SK-N-SH (cell line): ENCODE measurements around the gene NT5C1B. TPM values are rescaled to one million over a fixed set of nuclear protein-coding genes. Genes with fewer than 3 reads are reported as not detected.

Experiments
- CTCF ChIA-PET: fragments of 300-600, 350-600 bp; formaldehyde crosslinking; extraction: SDS; loops from one replicate; lab custom pipeline; 2021; lab: Yijun Ruan, JAX
- POLR2A ChIA-PET: fragments of 350-600 bp; sonication (Branson Sonifier 250); formaldehyde crosslinking; extraction: SDS; loops from one replicate; lab custom pipeline; 2020; ENCODE audit warnings: antibody characterized with exemption, inconsistent platforms; lab: Yijun Ruan, JAX
- DNase-seq: peaks from one replicate; pipeline ENCODE4 v3.0.0; 2012
- H2AFZ ChIP-seq: fragments of 200-600 bp; sonication (generic); 2 replicates; pipeline ENCODE4 v1.8.1; 2016; ENCODE audit warnings: antibody characterized with exemption, mild to moderate bottlenecking, low read depth
- H3F3A ChIP-seq: fragments of 200-600 bp; sonication (generic); replicated peaks from 2 replicates; pipeline ENCODE3; 2016; ENCODE audit warnings: antibody characterized with exemption, mild to moderate bottlenecking; ENCODE audit not compliant: insufficient read depth
- H3K27ac ChIP-seq, 2 experiments: fragments of 200-500 bp in 1 of 2; fragments of 200-600 bp in 1 of 2; sonication (Bioruptor generic) in 1 of 2; sonication (generic), shearing (Covaris generic) in 1 of 2; 2 replicates each; pipeline versions ENCODE4 v1.5.1 to v1.6.1; 2014 to 2016; ENCODE audit warnings: low read depth in 2 of 2, inconsistent platforms in 1 of 2, low read length in 1 of 2, mild to moderate bottlenecking in 1 of 2, mixed read lengths in 1 of 2
- H3K27me3 ChIP-seq: fragments of 200-600 bp; sonication (generic), shearing (Covaris generic); 2 replicates; pipeline ENCODE4 v1.6.1; 2016; ENCODE audit warnings: mixed run types; ENCODE audit not compliant: insufficient read depth
- H3K36me3 ChIP-seq, 2 experiments: fragments of 200-500 bp in 1 of 2; fragments of 200-600 bp in 1 of 2; sonication (Bioruptor generic) in 1 of 2; sonication (generic) in 1 of 2; replicated peaks in 1 of 2; 2 replicates each; pipeline versions ENCODE3 to v1.5.1; 2014 to 2016; ENCODE audit warnings: low read length in 1 of 2, mild to moderate bottlenecking in 1 of 2; ENCODE audit not compliant: insufficient read depth in 2 of 2, control insufficient read depth in 1 of 2
- H3K4me1 ChIP-seq, 2 experiments: fragments of 200-500 bp in 1 of 2; fragments of 200-600 bp in 1 of 2; sonication (Bioruptor generic) in 1 of 2; sonication (generic), shearing (Covaris generic) in 1 of 2; 2 replicates each; pipeline versions ENCODE4 v1.5.1 to v1.6.1; 2014 to 2016; ENCODE audit warnings: low read depth in 1 of 2, low read length in 1 of 2, mixed run types in 1 of 2; ENCODE audit not compliant: insufficient read depth in 2 of 2, control insufficient read depth in 1 of 2
- H3K4me2 ChIP-seq: fragments of 200-600 bp; sonication (generic), shearing (Covaris generic); 2 replicates; pipeline ENCODE4 v1.6.1; 2017; ENCODE audit warnings: mixed run types
- H3K4me3 ChIP-seq, 2 experiments: fragments of 200-500 bp in 1 of 2; fragments of 200-600 bp in 1 of 2; sonication (Bioruptor generic) in 1 of 2; sonication (generic), shearing (Covaris generic) in 1 of 2; 2 replicates each; pipeline versions ENCODE4 v1.5.1 to v1.8.1; 2014 to 2016; ENCODE audit warnings: low read depth in 2 of 2, inconsistent platforms in 1 of 2, low read length in 1 of 2, mild to moderate bottlenecking in 1 of 2, mixed read lengths in 1 of 2, moderate library complexity in 1 of 2
- H3K79me2 ChIP-seq: fragments of 200-600 bp; sonication (generic); 2 replicates; pipeline ENCODE4 v1.8.1; 2017; ENCODE audit warnings: mild to moderate bottlenecking; ENCODE audit not compliant: insufficient read depth
- H3K9ac ChIP-seq: fragments of 200-600 bp; sonication (generic); 2 replicates; pipeline ENCODE4 v1.6.1; 2017; ENCODE audit warnings: mixed run types
- H3K9me2 ChIP-seq: fragments of 200-600 bp; sonication (generic); 2 replicates; pipeline ENCODE4 v1.6.1; 2017; ENCODE audit warnings: mixed run types
- H3K9me3 ChIP-seq: fragments of 200-600 bp; sonication (generic); 2 replicates; pipeline ENCODE4 v1.6.1; 2017; ENCODE audit warnings: mixed run types, mild to moderate bottlenecking, moderate library complexity
- H4K20me1 ChIP-seq: fragments of 200-600 bp; sonication (generic); 2 replicates; pipeline ENCODE4 v1.6.1; 2017; ENCODE audit warnings: mild to moderate bottlenecking, mixed run types; ENCODE audit not compliant: insufficient read depth
- EP300 ChIP-seq, 2 experiments: IDR thresholded peaks; 2 replicates each; pipeline versions ENCODE4 v1.4.0 to v1.6.1; 2012; ENCODE audit warnings: borderline replicate concordance in 1 of 2, low read depth in 1 of 2, low read length in 1 of 2
- FOXJ3 ChIP-seq: sonication (generic); formaldehyde crosslinking; IDR thresholded peaks from 2 replicates; pipeline ENCODE4 v1.5.1; 2020; ENCODE audit warnings: mild to moderate bottlenecking, missing genetic modification reagents
- NFIC ChIP-seq: IDR thresholded peaks from 2 replicates; pipeline ENCODE4 v1.4.0; 2012; ENCODE audit warnings: borderline replicate concordance
- TCF12 ChIP-seq: IDR thresholded peaks from 2 replicates; pipeline ENCODE4 v1.4.0; 2012
- TEAD4 ChIP-seq: IDR thresholded peaks from 2 replicates; pipeline ENCODE4 v1.4.0; 2012; ENCODE audit warnings: mild to moderate bottlenecking, borderline replicate concordance; ENCODE audit not compliant: insufficient read depth
- WGBS: methylation state at CpG from one replicate; pipeline ENCODE4 v1.1.6; 2017; ENCODE audit warnings: low lambda C conversion rate; 5-methylcytosine and 5-hydroxymethylcytosine counted together
- polyA plus RNA-seq, 3 experiments: library from polyadenylated mRNA; depleted of rRNA; stranded (reverse); fragments of >200 nt; gene quantifications; 2 replicates each; pipeline ENCODE4 v1.2.3, GENCODE V29; 2012
- TF ChIP-seq, protein P1 (sequence below): IDR thresholded peaks from 2 replicates; pipeline ENCODE4 v1.6.1; 2012; ENCODE audit warnings: mild to moderate bottlenecking, low read depth, low read length, moderate library complexity
- TF ChIP-seq, protein P2 (sequence below): IDR thresholded peaks from 2 replicates; pipeline ENCODE4; 2012

The NT5C1B gene
- polyA plus RNA-seq, 1 of the 3 experiments (the other 2 are of a cell fraction), result not detected

DNA sequence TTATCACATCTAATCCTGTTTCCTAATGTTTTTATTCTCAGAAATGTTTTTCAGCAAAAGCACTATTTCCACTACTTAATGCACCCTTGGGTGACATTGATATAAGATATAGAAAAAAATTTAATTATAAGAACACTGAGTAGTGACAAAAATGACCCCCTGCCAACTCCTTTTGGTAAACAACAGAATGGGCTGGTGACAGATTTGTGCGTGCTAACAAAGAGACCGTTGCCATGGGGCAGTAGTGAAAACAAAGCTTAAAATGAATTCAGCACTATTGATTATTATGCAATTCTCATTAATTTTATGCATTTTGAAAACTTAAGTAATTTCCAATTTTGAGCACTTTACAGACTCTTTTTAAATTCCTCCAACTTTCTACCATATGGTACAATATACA is 62.0 kb downstream of the NT5C1B start:
- Histone ChIP-seq H3K4me3 (no peak overlapping the region), H3K4me1 (peaks cover 4 to 10% of the 10 kb centered on the region in 2 experiments; a peak in 3 of 4 replicates), H2AFZ (no peak overlapping the region; the same call in 1 of the 2 replicates), H3K36me3 (no peaks in the 10 kb centered on the region), H3K79me2 (no peaks in the 10 kb centered on the region), H3K9me3 (no peaks in the 10 kb centered on the region), H4K20me1 (no peaks in the 10 kb centered on the region), H3K4me2 (no peak overlapping the region), H3K27me3 (no peaks in the 10 kb centered on the region), H3F3A (no peaks in the 10 kb centered on the region), H3K9me2 (no peaks in the 10 kb centered on the region), H3K27ac (no peak overlapping the region), H3K9ac (no peak overlapping the region)
- ChIA-PET POLR2A (no interaction called here), CTCF (interaction anchor here (1.1 to 1.4 kb wide), 2 partner anchors 161 to 823 kb away, joined by 3 to 4 read pairs; no protein-coding TSS in a partner anchor)
- no peak for DNase-seq
- 91% methylated on average over 2 of the region's 2 CpGs for WGBS
- TF ChIP-seq TCF12 (no peak), NFIC (no peak), TEAD4 (no peak), FOXJ3 (CRISPR knock-in tag) (no peak)
- TF ChIP-seq, protein P1, sequence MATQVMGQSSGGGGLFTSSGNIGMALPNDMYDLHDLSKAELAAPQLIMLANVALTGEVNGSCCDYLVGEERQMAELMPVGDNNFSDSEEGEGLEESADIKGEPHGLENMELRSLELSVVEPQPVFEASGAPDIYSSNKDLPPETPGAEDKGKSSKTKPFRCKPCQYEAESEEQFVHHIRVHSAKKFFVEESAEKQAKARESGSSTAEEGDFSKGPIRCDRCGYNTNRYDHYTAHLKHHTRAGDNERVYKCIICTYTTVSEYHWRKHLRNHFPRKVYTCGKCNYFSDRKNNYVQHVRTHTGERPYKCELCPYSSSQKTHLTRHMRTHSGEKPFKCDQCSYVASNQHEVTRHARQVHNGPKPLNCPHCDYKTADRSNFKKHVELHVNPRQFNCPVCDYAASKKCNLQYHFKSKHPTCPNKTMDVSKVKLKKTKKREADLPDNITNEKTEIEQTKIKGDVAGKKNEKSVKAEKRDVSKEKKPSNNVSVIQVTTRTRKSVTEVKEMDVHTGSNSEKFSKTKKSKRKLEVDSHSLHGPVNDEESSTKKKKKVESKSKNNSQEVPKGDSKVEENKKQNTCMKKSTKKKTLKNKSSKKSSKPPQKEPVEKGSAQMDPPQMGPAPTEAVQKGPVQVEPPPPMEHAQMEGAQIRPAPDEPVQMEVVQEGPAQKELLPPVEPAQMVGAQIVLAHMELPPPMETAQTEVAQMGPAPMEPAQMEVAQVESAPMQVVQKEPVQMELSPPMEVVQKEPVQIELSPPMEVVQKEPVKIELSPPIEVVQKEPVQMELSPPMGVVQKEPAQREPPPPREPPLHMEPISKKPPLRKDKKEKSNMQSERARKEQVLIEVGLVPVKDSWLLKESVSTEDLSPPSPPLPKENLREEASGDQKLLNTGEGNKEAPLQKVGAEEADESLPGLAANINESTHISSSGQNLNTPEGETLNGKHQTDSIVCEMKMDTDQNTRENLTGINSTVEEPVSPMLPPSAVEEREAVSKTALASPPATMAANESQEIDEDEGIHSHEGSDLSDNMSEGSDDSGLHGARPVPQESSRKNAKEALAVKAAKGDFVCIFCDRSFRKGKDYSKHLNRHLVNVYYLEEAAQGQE, result no peak
- TF ChIP-seq, protein P2, sequence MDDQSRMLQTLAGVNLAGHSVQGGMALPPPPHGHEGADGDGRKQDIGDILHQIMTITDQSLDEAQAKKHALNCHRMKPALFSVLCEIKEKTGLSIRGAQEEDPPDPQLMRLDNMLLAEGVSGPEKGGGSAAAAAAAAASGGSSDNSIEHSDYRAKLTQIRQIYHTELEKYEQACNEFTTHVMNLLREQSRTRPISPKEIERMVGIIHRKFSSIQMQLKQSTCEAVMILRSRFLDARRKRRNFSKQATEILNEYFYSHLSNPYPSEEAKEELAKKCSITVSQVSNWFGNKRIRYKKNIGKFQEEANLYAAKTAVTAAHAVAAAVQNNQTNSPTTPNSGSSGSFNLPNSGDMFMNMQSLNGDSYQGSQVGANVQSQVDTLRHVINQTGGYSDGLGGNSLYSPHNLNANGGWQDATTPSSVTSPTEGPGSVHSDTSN, result no peak

DNA sequence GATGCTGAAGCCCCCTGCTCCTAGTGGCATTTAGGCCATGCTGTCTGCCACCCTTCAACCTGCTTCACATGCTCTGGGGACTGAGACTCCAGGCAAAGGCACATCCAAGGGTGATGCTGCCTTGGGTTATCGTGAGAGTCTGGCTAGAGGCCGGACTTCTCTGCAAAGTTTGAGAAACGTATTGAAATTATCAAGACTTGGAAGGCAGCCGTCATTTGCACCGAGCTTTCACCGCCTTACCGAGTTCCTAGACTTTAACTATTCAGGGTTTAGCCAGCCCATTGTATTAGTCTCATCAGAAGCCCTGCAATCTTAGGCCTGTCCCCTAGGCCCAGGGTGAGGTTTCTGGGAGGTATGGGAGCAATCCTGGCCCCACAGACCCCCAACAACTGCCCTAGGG is 62.9 kb downstream of the NT5C1B start:
- ChIA-PET CTCF (interaction anchor here (1.3 to 1.6 kb wide), 3 partner anchors 33 to 824 kb away, joined by 3 to 4 read pairs (median 4); no protein-coding TSS in a partner anchor), POLR2A (no interaction called here)
- no peaks in the 10 kb centered on the region for H3K36me3 ChIP-seq
- no peak overlapping the region for H3K4me3 ChIP-seq
- WGBS, result 90% methylated on average over 7 of the region's 7 CpGs
- peaks cover 5 to 15% of the 10 kb centered on the region in 2 experiments; a peak in 3 of 4 replicates for H3K4me1 ChIP-seq
- no peaks in the 10 kb centered on the region for H3K9me2 ChIP-seq
- H4K20me1 ChIP-seq, result no peaks in the 10 kb centered on the region
- no peak overlapping the region for H3K27ac ChIP-seq
- no peaks in the 10 kb centered on the region for H3K79me2 ChIP-seq
- no peaks in the 10 kb centered on the region for H3K9me3 ChIP-seq
- no peaks in the 10 kb centered on the region for H3F3A ChIP-seq
- H2AFZ ChIP-seq, result no peak overlapping the region
- H3K9ac ChIP-seq, result no peak overlapping the region
- no peaks in the 10 kb centered on the region for H3K27me3 ChIP-seq
- no peak for TF ChIP-seq TEAD4
- TF ChIP-seq EP300 (IDR thresholded peaks at IDR 0.05; ENCODE audit: borderline replicate concordance in 1 of 2, low read depth in 1 of 2, low read length in 1 of 2), result no peak
- no peak overlapping the region for H3K4me2 ChIP-seq
- no peak for DNase-seq
